Activated T-cell treated with anti-CD3 and anti-CD28 coated beads, Interleukin-2, amount 50 U/mL, for 1 hour (primary cell): Measurements from ENCODE around the gene PAFAH1B1.
A peak's percentile ranks its signal among the peaks of the same experiment; 100 is the strongest.

Experiments used
- DNase-seq: peaks from one replicate; pipeline ENCODE4 v3.0.0-alpha.2; 2020

PAFAH1B1 gene

GRCh38 chr17:2723505-2723996 lies 130.1 kb downstream of the PAFAH1B1 start:
- no peak for DNase-seq

- no peak for DNase-seq
Observed at GRCh38 chr17:2723997-2724783, 130.7 kb downstream of the PAFAH1B1 start.

GRCh38 chr17:2724784-2725164 lies 131.3 kb downstream of the PAFAH1B1 start:
- peak; percentile 57 for DNase-seq

GRCh38 chr17:2730764-2731353 lies 137.4 kb downstream of the PAFAH1B1 start:
- no peak for DNase-seq

- no peak for DNase-seq
Observed at GRCh38 chr17:2731807-2732206, 138.4 kb downstream of the PAFAH1B1 start.

- DNase-seq = no peak
Observed at GRCh38 chr17:2734939-2735338, 141.5 kb downstream of the PAFAH1B1 start.
